ENCODE measurements around the gene DNAH12.

DNA sequence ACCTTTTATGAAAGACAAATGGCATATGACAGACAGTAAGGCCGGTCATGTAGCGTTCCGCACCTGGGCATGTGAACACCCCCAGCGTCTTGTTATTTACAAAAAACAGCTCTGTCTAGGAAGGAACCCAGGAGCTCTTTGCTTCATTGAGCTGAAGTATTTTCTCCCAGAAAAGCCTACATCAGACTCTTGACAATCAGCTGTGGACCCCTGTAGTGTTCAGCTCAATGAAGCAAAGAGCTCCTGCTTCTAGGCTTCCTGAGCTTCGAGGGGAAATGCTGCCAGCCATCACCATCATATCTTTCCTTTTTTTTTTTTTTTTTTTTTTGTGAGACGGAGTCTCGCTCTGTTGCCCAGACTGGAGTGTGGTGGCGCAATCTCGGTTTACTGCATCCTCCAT lies 255.7 kb downstream of the DNAH12 start:
- TF ChIP-seq CTCF (IDR thresholded peaks at IDR 0.05; ENCODE audit: low read depth, low read length) (no peak), EZH2phosphoT487 (IDR thresholded peaks at IDR 0.05; ENCODE audit: low read depth) (no peak)
